DOHH2 (cell line): ENCODE results near the gene SUPT6H.

Experiments used
- CTCF ChIP-seq: fragments of 200-600 bp; sonication (generic); IDR thresholded peaks from one replicate; pipeline ENCODE4 v1.5.1; 2014; ENCODE audit warnings: antibody characterized with exemption, mild to moderate bottlenecking, low read depth, low read length; ENCODE audit not compliant: poor library complexity, severe bottlenecking
- EZH2phosphoT487 ChIP-seq: fragments of 200-600 bp; sonication (generic); IDR thresholded peaks from 2 replicates; pipeline ENCODE4 v1.6.1; 2017; ENCODE audit warnings: borderline replicate concordance, mild to moderate bottlenecking, antibody characterized with exemption, low read length, moderate library complexity, mixed read lengths

DNA sequence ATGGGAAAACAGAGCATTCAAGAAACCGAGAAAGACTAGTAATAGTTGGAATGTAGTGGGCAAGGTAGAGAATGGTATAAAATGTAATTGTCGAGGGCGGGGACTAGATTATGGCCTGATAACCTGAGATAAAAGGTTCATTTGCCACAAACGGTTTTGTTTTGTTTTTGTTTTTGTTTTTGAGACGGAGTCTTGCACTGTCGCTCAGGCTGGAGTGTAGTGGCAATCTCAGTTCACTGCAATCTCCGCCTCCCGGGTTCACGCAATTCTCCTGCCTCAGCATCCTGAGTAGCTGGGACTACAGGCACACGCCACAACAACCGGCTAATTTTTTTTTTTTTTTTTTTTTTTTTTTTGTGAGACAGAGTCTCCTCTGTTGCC is 67.9 kb downstream of the SUPT6H start:
- TF ChIP-seq CTCF: no peak
- no peak for TF ChIP-seq EZH2phosphoT487
